Vagina (tissue), 2 donors: ENCODE measurements around the gene SPON1. TPM values are rescaled to one million over a fixed set of nuclear protein-coding genes. Genes with fewer than 3 reads are reported as not detected.

Source experiments
- DNase-seq, 2 donors: peaks; one replicate each; pipeline ENCODE4 v3.0.0-alpha.2; 2017; ENCODE audit errors: extremely low spot score in 2 of 2
- H3K27ac ChIP-seq: fragments of 200-600 bp; sonication (generic); one replicate; pipeline ENCODE4 v1.5.1; 2019
- H3K27me3 ChIP-seq: fragments of 200-600 bp; sonication (generic); one replicate; pipeline ENCODE4 v1.5.1; 2019
- H3K36me3 ChIP-seq, 2 donors: fragments of 200-600 bp; sonication (generic); one replicate each; pipeline ENCODE4 v1.5.1; 2017 to 2019
- H3K4me1 ChIP-seq: fragments of 200-600 bp; sonication (generic); one replicate; pipeline ENCODE4 v1.5.1; 2019
- H3K4me3 ChIP-seq, 2 donors: fragments of 200-600 bp; sonication (generic); 1 replicate in 1 of 2; 2 replicates in 1 of 2; pipeline ENCODE4 v1.5.1; 2016 to 2019
- H3K9me3 ChIP-seq: fragments of 200-600 bp; sonication (generic); one replicate; pipeline ENCODE4 v1.5.1; 2019
- CTCF ChIP-seq, 3 experiments: fragments of 450-650 bp in 2 of 3; fragments of 200-600 bp in 1 of 3; sonication (generic) in 1 of 3; IDR thresholded peaks; one replicate each; pipeline ENCODE4 v1.5.1; 2017 to 2019; ENCODE audit warnings: antibody characterized with exemption in 3 of 3, mild to moderate bottlenecking in 2 of 3, moderate library complexity in 2 of 3
- POLR2A ChIP-seq, 2 donors: fragments of 450-650 bp; IDR thresholded peaks; one replicate each; pipeline ENCODE4 v1.6.1; 2017; ENCODE audit warnings: antibody characterized with exemption in 2 of 2, mild to moderate bottlenecking in 2 of 2, moderate library complexity in 2 of 2
- POLR2AphosphoS5 ChIP-seq, 2 donors: sonication (generic); formaldehyde crosslinking; IDR thresholded peaks; one replicate each; pipeline ENCODE4 v1.9.0; 2017; ENCODE audit warnings: antibody characterized with exemption in 2 of 2, mild to moderate bottlenecking in 2 of 2, low read depth in 1 of 2; ENCODE audit not compliant: insufficient read depth in 1 of 2
- intact Hi-C: fragments of 100-400 bp; cut with DNase I; formaldehyde crosslinking; loops from one replicate; pipeline ENCODE4 v1.15.1; 2023
- total RNA-seq: library from RNA; depleted of rRNA; stranded (reverse); fragments of >200 nt; gene quantifications from one replicate; pipeline ENCODE4 v1.2.3, GENCODE V29; 2016

SPON1 gene
- total RNA-seq, 1 donor from 2014 or later = 31.7 TPM

- intact Hi-C loops = no loop called here
- no peak for DNase-seq
- no peaks in the 10 kb centered on the region for H3K9me3 ChIP-seq
- H3K27ac ChIP-seq = no peak overlapping the region
- H3K36me3 ChIP-seq = no peaks in the 10 kb centered on the region
- no peaks in the 10 kb centered on the region for H3K27me3 ChIP-seq
- no peak overlapping the region for H3K4me3 ChIP-seq
- TF ChIP-seq POLR2A (IDR thresholded peaks at IDR 0.05) (no peak), CTCF (IDR thresholded peaks at IDR 0.05) (no peak), POLR2AphosphoS5 (IDR thresholded peaks at IDR 0.05; ENCODE audit: insufficient read depth in 1 of 2, low read depth in 1 of 2) (no peak)
- H3K4me1 ChIP-seq = no peaks in the 10 kb centered on the region
Measured at GRCh38 chr11:13999704-14000103, 37.2 kb downstream of the SPON1 start.

GRCh38 chr11:14001597-14001996, 39.1 kb downstream of the SPON1 start:
- H3K36me3 ChIP-seq = no peaks in the 10 kb centered on the region
- no peaks in the 10 kb centered on the region for H3K27me3 ChIP-seq
- TF ChIP-seq CTCF (IDR thresholded peaks at IDR 0.05) = no peak
- TF ChIP-seq POLR2A (IDR thresholded peaks at IDR 0.05) = no peak
- no peak for TF ChIP-seq POLR2AphosphoS5 (IDR thresholded peaks at IDR 0.05; ENCODE audit: insufficient read depth in 1 of 2, low read depth in 1 of 2)
- no peak for DNase-seq
- intact Hi-C loops = no loop called here
- no peak overlapping the region for H3K27ac ChIP-seq
- H3K4me3 ChIP-seq = no peak overlapping the region
- H3K4me1 ChIP-seq = no peaks in the 10 kb centered on the region
- H3K9me3 ChIP-seq = no peaks in the 10 kb centered on the region

GRCh38 chr11:14007566-14007965, 45.0 kb downstream of the SPON1 start:
- H3K4me1 ChIP-seq = no peaks in the 10 kb centered on the region
- H3K27me3 ChIP-seq = no peaks in the 10 kb centered on the region
- TF ChIP-seq POLR2AphosphoS5 (IDR thresholded peaks at IDR 0.05; ENCODE audit: insufficient read depth in 1 of 2, low read depth in 1 of 2) = no peak
- TF ChIP-seq CTCF (IDR thresholded peaks at IDR 0.05) = no peak
- no peak for TF ChIP-seq POLR2A (IDR thresholded peaks at IDR 0.05)
- H3K27ac ChIP-seq = no peak overlapping the region
- H3K4me3 ChIP-seq = no peak overlapping the region
- H3K9me3 ChIP-seq = no peaks in the 10 kb centered on the region
- intact Hi-C loops = no loop called here
- no peak for DNase-seq
- no peaks in the 10 kb centered on the region for H3K36me3 ChIP-seq

- intact Hi-C loops = no loop called here
- Histone ChIP-seq H3K27ac (no peak overlapping the region), H3K4me3 (no peak overlapping the region), H3K9me3 (no peaks in the 10 kb centered on the region), H3K36me3 (no peaks in the 10 kb centered on the region), H3K27me3 (no peaks in the 10 kb centered on the region), H3K4me1 (no peaks in the 10 kb centered on the region)
- TF ChIP-seq CTCF (IDR thresholded peaks at IDR 0.05) (no peak), POLR2AphosphoS5 (IDR thresholded peaks at IDR 0.05; ENCODE audit: insufficient read depth in 1 of 2, low read depth in 1 of 2) (no peak), POLR2A (IDR thresholded peaks at IDR 0.05) (no peak)
- DNase-seq = no peak
Measured at GRCh38 chr11:14010665-14011064, 48.1 kb downstream of the SPON1 start.

- no peak for DNase-seq
Measured at GRCh38 chr11:14012846-14013245, 50.3 kb downstream of the SPON1 start.

More at GRCh38 chr11:14012846-14013245, 50.3 kb downstream of the SPON1 start:
- Histone ChIP-seq H3K27me3 (no peaks in the 10 kb centered on the region), H3K4me1 (no peaks in the 10 kb centered on the region), H3K27ac (no peak overlapping the region), H3K36me3 (no peaks in the 10 kb centered on the region), H3K4me3 (no peak overlapping the region), H3K9me3 (no peaks in the 10 kb centered on the region)
- intact Hi-C loops = no loop called here
- TF ChIP-seq POLR2AphosphoS5 (IDR thresholded peaks at IDR 0.05; ENCODE audit: insufficient read depth in 1 of 2, low read depth in 1 of 2) (no peak), CTCF (IDR thresholded peaks at IDR 0.05) (no peak), POLR2A (IDR thresholded peaks at IDR 0.05) (no peak)
